ENCODE results near the gene CNST. TPM values are rescaled to one million over a fixed set of nuclear protein-coding genes. Genes with fewer than 3 reads are reported as not detected.

The CNST gene
- total and polyA plus RNA-seq, 2 of the 13 experiments (the other 11 are each of a cell fraction or from before 2014, with no cell fraction given) = 6.3 to 12.4 TPM

GRCh38 chr1:246711548-246712003, 145.3 kb downstream of the CNST start (continued):
- TF ChIP-seq ZNF180 (CRISPR knock-in tag; IDR thresholded peaks at IDR 0.05; ENCODE audit: borderline replicate concordance, low read depth) = no peak
- TF ChIP-seq MAZ (IDR thresholded peaks at IDR 0.05; ENCODE audit: borderline replicate concordance, low read depth, low read length) = no peak
- peak; percentile 70; the same call in 1 of the 2 replicates for TF ChIP-seq MAZ (CRISPR knock-in tag; IDR thresholded peaks at IDR 0.05; ENCODE audit: low read depth)
- TF ChIP-seq PBX2 (CRISPR knock-in tag; IDR thresholded peaks at IDR 0.05) = no peak
- no peak for TF ChIP-seq ZNF337 (CRISPR knock-in tag; IDR thresholded peaks at IDR 0.05; ENCODE audit: borderline replicate concordance, low read depth)
- TF ChIP-seq MED8 (CRISPR knock-in tag; IDR thresholded peaks at IDR 0.05; ENCODE audit: insufficient replicate concordance) = no peak
- TF ChIP-seq MLXIP (CRISPR knock-in tag; IDR thresholded peaks at IDR 0.05; ENCODE audit: borderline replicate concordance) = no peak
- no peak for TF ChIP-seq RFX5 (IDR thresholded peaks at IDR 0.05; ENCODE audit: low read depth, low read length)
- TF ChIP-seq SATB2 (CRISPR knock-in tag; IDR thresholded peaks at IDR 0.05) = no peak
- TF ChIP-seq ZNF570 (CRISPR knock-in tag; IDR thresholded peaks at IDR 0.05; ENCODE audit: borderline replicate concordance) = no peak
- 0 out of 2 replicates have a peak, but pooled peaks have one; percentile 28 for TF ChIP-seq SIX1 (CRISPR knock-in tag; IDR thresholded peaks at IDR 0.05; ENCODE audit: borderline replicate concordance)
- TF ChIP-seq ELF3 (CRISPR knock-in tag; IDR thresholded peaks at IDR 0.05) = 0 out of 2 replicates have a peak, but pooled peaks have one; percentile 13
- no peak for TF ChIP-seq SP140L (CRISPR knock-in tag; IDR thresholded peaks at IDR 0.05; ENCODE audit: borderline replicate concordance)
- TF ChIP-seq KDM2A (CRISPR knock-in tag; IDR thresholded peaks at IDR 0.05; ENCODE audit: borderline replicate concordance, low read depth) = no peak
- no peak for TF ChIP-seq FOXK1 (CRISPR knock-in tag; IDR thresholded peaks at IDR 0.05; ENCODE audit: borderline replicate concordance, low read depth)
- no peak for TF ChIP-seq SOX6 (IDR thresholded peaks at IDR 0.05)
- TF ChIP-seq SOX6 (CRISPR knock-in tag; IDR thresholded peaks at IDR 0.05) = peak; percentile 44
- TF ChIP-seq ZBTB20 (CRISPR knock-in tag; IDR thresholded peaks at IDR 0.05; ENCODE audit: borderline replicate concordance, low read depth) = no peak
- no peak for TF ChIP-seq CHD2 (IDR thresholded peaks at IDR 0.05; ENCODE audit: low read depth, low read length)
- TF ChIP-seq SNAI1 (CRISPR knock-in tag; IDR thresholded peaks at IDR 0.05; ENCODE audit: borderline replicate concordance) = no peak
- TF ChIP-seq HMGXB3 (CRISPR knock-in tag; IDR thresholded peaks at IDR 0.05; ENCODE audit: borderline replicate concordance) = 0 out of 2 replicates have a peak, but pooled peaks have one; percentile 44
- TF ChIP-seq ZNF549 (CRISPR knock-in tag; IDR thresholded peaks at IDR 0.05) = no peak
- TF ChIP-seq ATAD3A (CRISPR knock-in tag; IDR thresholded peaks at IDR 0.05) = no peak
- no peak for TF ChIP-seq ZNF17 (CRISPR knock-in tag; IDR thresholded peaks at IDR 0.05)

Data from HepG2 (cell line).